Ishikawa (cell line): Measurements from ENCODE around the gene TMEM72.
A peak's percentile ranks its signal among the peaks of the same experiment; 100 is the strongest.

ENCODE experiments used
- CEBPB ChIP-seq: IDR thresholded peaks from 2 replicates; pipeline ENCODE4 v1.6.1; 2012
- CREB1 ChIP-seq: IDR thresholded peaks from 2 replicates; pipeline ENCODE4 v1.6.1; 2012; ENCODE audit warnings: low read depth
- EGR1 ChIP-seq: IDR thresholded peaks from 2 replicates; pipeline ENCODE4 v1.6.1; 2012
- EP300 ChIP-seq: IDR thresholded peaks from 2 replicates; pipeline ENCODE4 v1.6.1; 2012; ENCODE audit warnings: borderline replicate concordance
- FOXM1 ChIP-seq: IDR thresholded peaks from 2 replicates; pipeline ENCODE4 v1.6.1; 2012; ENCODE audit warnings: low read depth, borderline replicate concordance
- MAX ChIP-seq: IDR thresholded peaks from 2 replicates; pipeline ENCODE4 v1.6.1; 2012
- NFIC ChIP-seq: IDR thresholded peaks from 2 replicates; pipeline ENCODE4 v1.6.1; 2012
- RAD21 ChIP-seq: IDR thresholded peaks from 2 replicates; pipeline ENCODE4 v1.6.1; 2012; ENCODE audit warnings: low read depth
- TAF1 ChIP-seq: IDR thresholded peaks from 2 replicates; pipeline ENCODE4 v1.6.1; 2012; ENCODE audit warnings: low read depth, mild to moderate bottlenecking
- TCF12 ChIP-seq: IDR thresholded peaks from 2 replicates; pipeline ENCODE4 v1.6.1; 2012; ENCODE audit warnings: low read depth
- TEAD4 ChIP-seq: IDR thresholded peaks from 2 replicates; pipeline ENCODE4 v1.6.1; 2012
- USF1 ChIP-seq: IDR thresholded peaks from 2 replicates; pipeline ENCODE4 v1.6.1; 2012
- YY1 ChIP-seq: IDR thresholded peaks from 2 replicates; pipeline ENCODE4 v1.6.1; 2012; ENCODE audit warnings: low read depth
- ZBTB7A ChIP-seq: IDR thresholded peaks from 2 replicates; pipeline ENCODE4 v1.6.1; 2012; ENCODE audit warnings: low read depth
- TF ChIP-seq, protein P1 (sequence below): IDR thresholded peaks from 2 replicates; pipeline ENCODE4 v1.6.1; 2012; ENCODE audit warnings: low read depth, mild to moderate bottlenecking

The TMEM72 gene

GRCh38 chr10:44888886-44889285 lies 22.3 kb upstream of the TMEM72 start:
- TF ChIP-seq TCF12 (no peak), RAD21 (no peak), ZBTB7A (no peak), TAF1 (no peak), YY1 (no peak)

DNA sequence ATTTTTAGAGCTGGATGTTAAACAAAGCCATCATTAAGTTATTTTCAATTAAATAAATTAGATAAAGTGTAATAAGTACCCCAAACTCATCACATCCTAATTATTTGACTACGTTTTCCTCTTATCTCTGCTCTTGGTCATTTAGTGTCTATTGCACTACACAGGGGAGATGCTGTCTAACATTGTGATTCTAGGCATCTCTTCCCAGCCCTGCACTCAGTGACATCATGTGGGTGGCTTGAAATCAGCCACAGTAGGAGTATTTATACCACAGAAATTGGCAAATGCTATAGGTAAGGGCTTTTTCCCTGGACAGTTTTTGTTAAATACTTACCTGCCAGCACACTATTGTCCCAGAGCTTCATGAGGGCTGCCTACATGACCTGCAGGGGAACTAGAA lies 21.3 kb upstream of the TMEM72 start:
- TF ChIP-seq RAD21 = no peak

GRCh38 chr10:44890696-44891563 lies 20.2 kb upstream of the TMEM72 start:
- TF ChIP-seq RAD21 = no peak
- TF ChIP-seq EGR1 = no peak
- TF ChIP-seq CEBPB = no peak
- no peak for TF ChIP-seq TAF1
- TF ChIP-seq, protein P1, sequence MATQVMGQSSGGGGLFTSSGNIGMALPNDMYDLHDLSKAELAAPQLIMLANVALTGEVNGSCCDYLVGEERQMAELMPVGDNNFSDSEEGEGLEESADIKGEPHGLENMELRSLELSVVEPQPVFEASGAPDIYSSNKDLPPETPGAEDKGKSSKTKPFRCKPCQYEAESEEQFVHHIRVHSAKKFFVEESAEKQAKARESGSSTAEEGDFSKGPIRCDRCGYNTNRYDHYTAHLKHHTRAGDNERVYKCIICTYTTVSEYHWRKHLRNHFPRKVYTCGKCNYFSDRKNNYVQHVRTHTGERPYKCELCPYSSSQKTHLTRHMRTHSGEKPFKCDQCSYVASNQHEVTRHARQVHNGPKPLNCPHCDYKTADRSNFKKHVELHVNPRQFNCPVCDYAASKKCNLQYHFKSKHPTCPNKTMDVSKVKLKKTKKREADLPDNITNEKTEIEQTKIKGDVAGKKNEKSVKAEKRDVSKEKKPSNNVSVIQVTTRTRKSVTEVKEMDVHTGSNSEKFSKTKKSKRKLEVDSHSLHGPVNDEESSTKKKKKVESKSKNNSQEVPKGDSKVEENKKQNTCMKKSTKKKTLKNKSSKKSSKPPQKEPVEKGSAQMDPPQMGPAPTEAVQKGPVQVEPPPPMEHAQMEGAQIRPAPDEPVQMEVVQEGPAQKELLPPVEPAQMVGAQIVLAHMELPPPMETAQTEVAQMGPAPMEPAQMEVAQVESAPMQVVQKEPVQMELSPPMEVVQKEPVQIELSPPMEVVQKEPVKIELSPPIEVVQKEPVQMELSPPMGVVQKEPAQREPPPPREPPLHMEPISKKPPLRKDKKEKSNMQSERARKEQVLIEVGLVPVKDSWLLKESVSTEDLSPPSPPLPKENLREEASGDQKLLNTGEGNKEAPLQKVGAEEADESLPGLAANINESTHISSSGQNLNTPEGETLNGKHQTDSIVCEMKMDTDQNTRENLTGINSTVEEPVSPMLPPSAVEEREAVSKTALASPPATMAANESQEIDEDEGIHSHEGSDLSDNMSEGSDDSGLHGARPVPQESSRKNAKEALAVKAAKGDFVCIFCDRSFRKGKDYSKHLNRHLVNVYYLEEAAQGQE = no peak
- TF ChIP-seq TEAD4 = no peak
- no peak for TF ChIP-seq USF1
- TF ChIP-seq ZBTB7A = no peak
- TF ChIP-seq CREB1 = no peak
- no peak for TF ChIP-seq NFIC
- no peak for TF ChIP-seq EP300
- no peak for TF ChIP-seq YY1
- no peak for TF ChIP-seq FOXM1
- no peak for TF ChIP-seq MAX
- no peak for TF ChIP-seq TCF12

DNA sequence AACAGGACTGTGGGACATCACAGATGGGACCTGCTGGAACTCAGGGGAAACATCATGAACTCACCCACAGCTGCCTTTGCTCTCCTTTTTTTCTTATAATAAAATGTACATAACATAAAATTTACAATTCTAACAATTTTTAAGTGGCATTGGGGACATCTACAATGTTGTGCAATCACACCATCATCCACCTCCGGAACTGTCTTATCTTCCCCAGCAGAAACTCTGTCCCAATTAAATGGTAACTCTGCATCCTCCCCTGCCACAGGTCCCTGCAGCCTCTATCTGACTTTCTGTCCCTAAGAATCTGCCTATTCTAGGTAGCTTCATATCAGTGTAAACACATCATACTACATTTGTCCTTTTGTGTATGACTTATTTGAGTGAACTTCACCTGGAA lies 19.4 kb upstream of the TMEM72 start:
- no peak for TF ChIP-seq CEBPB

GRCh38 chr10:44893604-44894468 lies 17.3 kb upstream of the TMEM72 start:
- TF ChIP-seq, protein P1 = peak; percentile 64
- TF ChIP-seq EGR1 (no peak), TCF12 (no peak)

DNA sequence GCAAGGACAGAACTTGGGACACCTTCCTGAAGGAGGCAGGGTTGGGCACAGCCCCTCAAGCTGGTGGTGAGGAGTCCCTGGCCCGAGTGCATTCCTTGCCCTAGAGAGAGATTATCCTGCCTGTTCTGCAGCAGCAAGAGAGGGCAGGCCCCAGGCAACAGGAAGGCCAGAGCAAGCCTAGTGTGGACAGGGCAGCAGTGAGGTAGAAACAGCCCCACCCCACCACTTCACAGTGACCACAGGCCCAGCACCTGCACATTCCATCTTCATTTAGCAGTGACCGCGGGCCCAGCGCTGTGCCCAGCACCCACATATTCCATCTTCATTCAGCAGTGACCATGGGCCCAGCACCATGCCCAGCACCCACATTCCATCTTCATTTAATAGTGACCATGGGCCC lies 16.4 kb upstream of the TMEM72 start:
- no peak for TF ChIP-seq EP300
- TF ChIP-seq TEAD4 = no peak
- TF ChIP-seq ZBTB7A = no peak
- TF ChIP-seq YY1 = no peak
- no peak for TF ChIP-seq TCF12
- TF ChIP-seq CEBPB = no peak

DNA sequence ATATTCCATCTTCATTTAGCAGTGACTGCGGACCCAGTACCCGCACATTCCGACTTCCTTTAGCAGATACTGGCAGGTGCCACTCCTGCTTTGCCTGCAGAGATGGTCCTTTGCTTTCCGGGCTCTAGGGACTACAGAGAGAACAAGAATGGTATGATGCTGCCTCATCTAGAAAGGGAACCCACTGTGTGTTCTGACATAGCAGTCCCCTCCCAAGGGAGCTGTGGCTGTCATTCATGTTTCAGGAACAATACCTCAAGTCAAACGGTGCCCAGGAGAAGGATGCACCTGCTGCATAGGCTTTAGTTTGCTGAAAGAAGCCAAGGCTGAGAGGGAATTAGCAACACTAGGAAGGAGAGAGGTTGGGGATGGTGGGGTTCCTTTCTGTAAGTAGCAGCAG lies 15.9 kb upstream of the TMEM72 start:
- TF ChIP-seq ZBTB7A = no peak
- TF ChIP-seq EP300 = no peak
- no peak for TF ChIP-seq CREB1
- TF ChIP-seq NFIC = no peak
- no peak for TF ChIP-seq CEBPB
- no peak for TF ChIP-seq YY1
- no peak for TF ChIP-seq RAD21
- TF ChIP-seq, protein P1 = no peak
- no peak for TF ChIP-seq TCF12
- TF ChIP-seq MAX = no peak
- no peak for TF ChIP-seq EGR1
- TF ChIP-seq USF1 = no peak
- TF ChIP-seq TEAD4 = no peak
- TF ChIP-seq FOXM1 = no peak
- no peak for TF ChIP-seq TAF1
